Testis (tissue), 2 donors: Measurements from ENCODE around the gene LAX1.

Experiments used
- CTCF ChIP-seq, 3 experiments: fragments of 450-650 bp in 2 of 3; fragments of 200-600 bp in 1 of 3; sonication (generic) in 1 of 3; IDR thresholded peaks; one replicate each; pipeline ENCODE4 v1.5.1; 2016 to 2019; ENCODE audit warnings: antibody characterized with exemption in 3 of 3, mild to moderate bottlenecking in 2 of 3, moderate library complexity in 1 of 3
- POLR2A ChIP-seq: fragments of 450-650 bp; IDR thresholded peaks from one replicate; pipeline ENCODE4 v1.6.1; 2017; ENCODE audit warnings: antibody characterized with exemption, mild to moderate bottlenecking, moderate library complexity

GRCh38 chr1:203795441-203796235, 30.7 kb downstream of the LAX1 start, which contains the start of the genes ZBED6 and ZC3H11A:
- TF ChIP-seq CTCF (IDR thresholded peaks at IDR 0.05) = no peak
- TF ChIP-seq POLR2A = no peak
